Measurements from ENCODE around the gene APC2. TPM values are rescaled to one million over a fixed set of nuclear protein-coding genes. Genes with fewer than 3 reads are reported as not detected.

The APC2 gene
- total and polyA plus RNA-seq, 7 experiments from 2014 or later, result 0.01 to 0.24 (median 0.07) TPM

DNA sequence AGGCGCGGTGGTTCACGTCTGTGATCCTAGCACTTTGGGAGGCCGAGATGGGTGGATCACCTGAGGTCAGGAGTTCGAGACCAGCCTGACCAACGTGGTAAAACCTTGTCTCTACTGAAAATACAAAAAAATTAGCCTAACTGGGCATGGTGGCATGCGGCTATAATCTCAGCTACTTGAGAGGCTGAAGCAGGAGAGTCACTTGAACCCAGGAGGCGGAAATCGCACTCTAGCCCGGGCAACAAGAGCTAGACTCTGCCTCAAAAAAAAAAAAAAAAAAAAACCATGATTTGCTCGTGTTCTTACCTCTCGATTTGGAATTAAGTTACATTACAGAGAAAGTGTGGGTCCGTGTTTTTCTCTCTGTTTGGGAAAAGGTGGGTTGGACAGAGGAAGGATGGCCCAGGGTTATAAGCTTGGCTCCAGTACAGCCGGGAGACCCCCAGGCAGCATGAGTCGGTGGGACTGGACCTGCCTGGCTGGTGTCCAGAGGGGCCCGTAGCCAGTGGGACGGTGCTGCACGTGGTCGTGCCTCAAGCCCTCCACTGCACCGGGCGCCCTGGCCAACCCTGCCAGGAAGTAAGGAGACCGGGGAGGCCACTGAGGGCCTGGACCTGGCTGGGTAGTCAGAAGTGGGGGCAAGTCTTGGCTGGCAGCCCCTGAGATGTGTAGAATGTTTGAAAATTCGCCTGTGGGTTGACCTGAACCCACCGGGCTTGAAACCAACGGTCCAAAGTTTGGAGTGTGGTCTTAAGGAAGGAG lies 8.1 kb upstream of the APC2 start:
- Histone ChIP-seq H3K4me1 (ENCODE audit: control insufficient read depth in 2 of 2, insufficient read depth in 2 of 2, low read length in 2 of 2) (peaks cover 13 to 20% of the 10 kb centered on the region in 2 donors), H3K36me3 (ENCODE audit: control insufficient read depth in 2 of 3, insufficient read depth in 3 of 3, low read length in 3 of 3) (peaks cover 14 to 41% (median 15%) of the 10 kb centered on the region in 3 experiments), H3K27ac (ENCODE audit: low read depth, low read length) (no peak overlapping the region), H3K4me3 (ENCODE audit: low read length) (no peak overlapping the region), H3K9me3 (ENCODE audit: control insufficient read depth in 2 of 3, low read length in 3 of 3) (no peaks in the 10 kb centered on the region), H3K27me3 (ENCODE audit: control insufficient read depth in 2 of 2, insufficient read depth in 2 of 2, low read length in 2 of 2) (no peaks in the 10 kb centered on the region)
- ChIA-PET CTCF (no interaction called here), POLR2A (interaction anchor here (0.7 kb wide), 1 partner anchor 25 kb away, joined by 3 read pairs; no protein-coding TSS in a partner anchor)
- no peak for ATAC-seq
- Mint-ChIP-seq H3K36me3 (peaks cover 0 to 23% (median 4%) of the 10 kb centered on the region in 5 donors), H3K27ac (peak overlapping the region in 4 of 9 donors; percentile 21 to 67 (median 44)), H3K4me3 (peak overlapping the region in 5 of 10 donors; percentile 42 to 98 (median 51)), H3K27me3 (peaks cover 0 to 6% (median 0%) of the 10 kb centered on the region in 5 donors), H3K9me3 (peaks cover 0 to 6% (median 0%) of the 10 kb centered on the region in 11 donors), H3K4me1 (peaks cover 14 to 34% (median 25%) of the 10 kb centered on the region in 7 donors)
- intact Hi-C loops (cut with micrococcal nuclease), result loop anchor here in 1 of 2 donors (10.0 kb wide), 1 partner anchor 73 kb away; the partner anchor contains the start of gene ADAMTSL5
- DNase-seq, result no peak

DNA sequence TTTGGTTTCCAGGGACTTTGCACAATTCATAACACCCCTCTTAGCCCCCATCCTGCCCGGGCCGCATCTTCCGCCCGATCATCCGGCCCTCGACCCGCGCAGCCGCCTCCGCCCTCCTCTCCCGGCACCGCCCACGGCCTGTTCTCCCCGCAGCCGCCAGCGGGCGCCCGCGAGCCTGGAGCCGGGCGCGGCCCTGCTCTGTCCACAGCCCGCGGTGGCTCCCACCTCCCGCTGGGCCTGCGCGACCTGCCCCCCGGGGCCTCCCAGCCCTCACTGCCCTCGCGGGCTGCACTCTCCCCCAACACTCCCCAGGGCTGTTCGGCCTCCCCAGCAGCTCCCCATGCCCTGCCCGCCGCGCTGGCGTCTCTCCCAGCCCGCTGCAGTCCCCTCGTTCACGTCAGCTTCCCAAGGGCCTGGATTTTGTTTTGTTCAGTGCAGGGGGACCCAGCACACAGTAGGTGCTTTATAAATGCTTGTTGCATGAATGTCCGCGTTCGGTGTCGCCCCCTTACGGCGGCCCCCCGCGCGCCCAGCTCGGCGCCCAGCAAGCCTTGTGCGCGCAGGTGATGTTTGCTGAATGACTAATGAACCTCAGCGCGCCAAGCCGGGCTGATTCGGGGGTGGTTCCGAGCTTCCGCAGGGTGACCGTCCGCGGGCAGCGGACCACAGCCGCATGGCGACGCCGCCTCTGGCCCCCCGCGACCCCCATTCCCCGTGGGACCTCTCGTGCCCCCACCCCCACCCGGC lies 4.6 kb upstream of the APC2 start:
- peaks cover 7 to 22% (median 14%) of the 10 kb centered on the region in 3 experiments for H3K36me3 ChIP-seq (ENCODE audit: control insufficient read depth in 2 of 3, insufficient read depth in 3 of 3, low read length in 3 of 3)
- peak overlapping the region; percentile 34 to 78 (median 64) for H3K4me3 Mint-ChIP-seq
- peaks cover 9 to 30% (median 15%) of the 10 kb centered on the region in 7 donors for H3K4me1 Mint-ChIP-seq
- intact Hi-C loops (cut with micrococcal nuclease), result loop anchor here (1.0 to 10.0 kb wide), 4 partner anchors 25 to 69 kb away; partner anchors contain the start of genes ADAMTSL5 (in 2 of the 2) and PCSK4 (in 1 of the 2)
- DNase-seq (peak; percentile 48 to 88 (median 71)), ATAC-seq (peak; percentile 94)
- H3K27ac ChIP-seq (ENCODE audit: low read depth, low read length), result no peak overlapping the region
- peak overlapping the region in 1 of 9 donors; percentile 5 for H3K27ac Mint-ChIP-seq
- H3K9me3 ChIP-seq (ENCODE audit: control insufficient read depth in 2 of 3, low read length in 3 of 3), result no peaks in the 10 kb centered on the region
- H3K27me3 ChIP-seq (ENCODE audit: control insufficient read depth in 2 of 2, insufficient read depth in 2 of 2, low read length in 2 of 2), result peaks cover 12 to 27% of the 10 kb centered on the region in 2 donors
- peaks cover 22 to 32% (median 25%) of the 10 kb centered on the region in 5 donors for H3K27me3 Mint-ChIP-seq
- H3K9me3 Mint-ChIP-seq, result peaks cover 0 to 2% (median 0%) of the 10 kb centered on the region in 11 donors
- H3K4me3 ChIP-seq (ENCODE audit: low read length), result peak overlapping the region; percentile 50
- H3K36me3 Mint-ChIP-seq, result peaks cover 0 to 19% (median 8%) of the 10 kb centered on the region in 5 donors
- CTCF ChIA-PET, result interaction anchor here (0.8 to 1.6 kb wide), 3 partner anchors 21 to 163 kb away, joined by 3 to 4 read pairs (median 3); no protein-coding TSS in a partner anchor
- POLR2A ChIA-PET, result interaction anchor here (0.9 to 1.2 kb wide), 2 partner anchors 10 to 27 kb away, joined by 5 read pairs; no protein-coding TSS in a partner anchor
- H3K4me1 ChIP-seq (ENCODE audit: control insufficient read depth in 2 of 2, insufficient read depth in 2 of 2, low read length in 2 of 2), result peaks cover 5 to 9% of the 10 kb centered on the region in 2 donors

DNA sequence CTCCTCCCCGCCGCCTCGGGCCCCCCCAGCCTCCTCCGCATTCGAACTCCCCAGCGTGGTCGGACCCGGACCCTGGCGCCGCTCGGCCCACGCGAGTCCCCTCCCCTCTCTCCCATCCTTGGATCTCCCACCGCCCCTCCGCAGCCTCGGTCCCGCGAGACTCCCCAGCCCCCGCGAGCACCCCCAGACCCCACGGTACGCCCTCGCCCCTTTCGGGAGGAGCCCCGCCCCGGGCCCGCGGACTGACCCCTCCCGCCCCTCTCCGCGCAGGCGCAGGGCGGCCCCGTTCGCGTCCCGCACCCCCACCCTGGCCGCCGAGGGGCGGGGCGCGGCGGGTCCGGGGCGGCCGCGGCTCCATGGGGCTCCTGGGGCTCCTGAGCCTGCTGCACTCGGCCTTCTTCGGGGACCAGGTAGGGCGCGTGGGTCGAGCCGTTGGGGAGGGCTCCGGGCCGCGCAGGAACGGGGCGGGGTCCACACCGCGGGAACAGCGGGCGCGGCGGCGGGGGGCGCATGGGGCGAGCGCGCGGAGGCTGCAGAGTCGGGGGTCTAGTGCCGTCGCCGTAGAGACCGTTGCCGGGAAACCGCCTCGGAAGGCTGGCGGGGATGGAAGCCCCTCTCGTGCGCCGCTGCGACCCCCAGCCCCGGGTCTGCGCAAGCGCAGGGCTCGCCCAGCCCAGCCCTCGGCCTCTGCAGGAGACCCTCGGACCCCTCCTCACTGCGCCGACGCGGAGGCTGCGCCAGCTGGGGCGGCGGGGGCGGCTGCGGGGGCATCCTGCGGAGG lies 3.8 kb upstream of the APC2 start:
- CTCF ChIA-PET, result interaction anchor here (1.6 kb wide), 1 partner anchor 20 kb away, joined by 4 read pairs; no protein-coding TSS in a partner anchor
- H3K27me3 ChIP-seq (ENCODE audit: control insufficient read depth in 2 of 2, insufficient read depth in 2 of 2, low read length in 2 of 2), result peaks cover 12 to 34% of the 10 kb centered on the region in 2 donors

GRCh38 chr19:1446713-1447481 lies 3.0 kb upstream of the APC2 start:
- no peak overlapping the region for H3K27ac ChIP-seq (ENCODE audit: low read depth, low read length)
- Mint-ChIP-seq H3K4me3 (peak overlapping the region in 7 of 10 donors; percentile 38 to 71 (median 48)), H3K36me3 (peaks cover 0 to 9% (median 0%) of the 10 kb centered on the region in 5 donors), H3K9me3 (peaks cover 0 to 4% (median 0%) of the 10 kb centered on the region in 11 donors), H3K27ac (no peak overlapping the region), H3K27me3 (peaks cover 31 to 47% (median 34%) of the 10 kb centered on the region in 5 donors), H3K4me1 (peaks cover 13 to 27% (median 15%) of the 10 kb centered on the region in 7 donors)
- DNase-seq (peak in 2 of 9 donors; percentile 57 to 58), ATAC-seq (no peak)
- ChIA-PET CTCF (no interaction called here), POLR2A (interaction anchor here (0.6 kb wide), 1 partner anchor 114 kb away, joined by 3 read pairs; no protein-coding TSS in a partner anchor)
- peaks cover 12 to 40% of the 10 kb centered on the region in 2 donors for H3K27me3 ChIP-seq (ENCODE audit: control insufficient read depth in 2 of 2, insufficient read depth in 2 of 2, low read length in 2 of 2)
- H3K4me3 ChIP-seq (ENCODE audit: low read length), result no peak overlapping the region
- peaks cover 0 to 7% (median 4%) of the 10 kb centered on the region in 3 experiments for H3K36me3 ChIP-seq (ENCODE audit: control insufficient read depth in 2 of 3, insufficient read depth in 3 of 3, low read length in 3 of 3)
- no peaks in the 10 kb centered on the region for H3K9me3 ChIP-seq (ENCODE audit: control insufficient read depth in 2 of 3, low read length in 3 of 3)
- intact Hi-C loops (cut with micrococcal nuclease), result loop anchor here in 1 of 2 donors (10.0 kb wide), 1 partner anchor 68 kb away; the partner anchor contains the start of gene ADAMTSL5
- H3K4me1 ChIP-seq (ENCODE audit: control insufficient read depth in 2 of 2, insufficient read depth in 2 of 2, low read length in 2 of 2), result peaks cover 5 to 9% of the 10 kb centered on the region in 2 donors

More for the DNA sequence above, 3.8 kb upstream of the APC2 start:
- Histone ChIP-seq H3K9me3 (ENCODE audit: control insufficient read depth in 2 of 3, low read length in 3 of 3) (no peaks in the 10 kb centered on the region), H3K4me1 (ENCODE audit: control insufficient read depth in 2 of 2, insufficient read depth in 2 of 2, low read length in 2 of 2) (peaks cover 5 to 9% of the 10 kb centered on the region in 2 donors), H3K36me3 (ENCODE audit: control insufficient read depth in 2 of 3, insufficient read depth in 3 of 3, low read length in 3 of 3) (peaks cover 0 to 15% (median 11%) of the 10 kb centered on the region in 3 experiments), H3K4me3 (ENCODE audit: low read length) (no peak overlapping the region), H3K27ac (ENCODE audit: low read depth, low read length) (no peak overlapping the region)
- Mint-ChIP-seq H3K9me3 (peaks cover 0 to 4% (median 0%) of the 10 kb centered on the region in 11 donors), H3K27me3 (peaks cover 30 to 40% (median 33%) of the 10 kb centered on the region in 5 donors), H3K36me3 (peaks cover 0 to 14% (median 3%) of the 10 kb centered on the region in 5 donors), H3K4me1 (peaks cover 13 to 29% (median 17%) of the 10 kb centered on the region in 7 donors), H3K27ac (no peak overlapping the region), H3K4me3 (peak overlapping the region in 2 of 10 donors; percentile 43 to 76)
- intact Hi-C loops (cut with micrococcal nuclease), result loop anchor here (1.0 to 10.0 kb wide), 4 partner anchors 24 to 69 kb away; partner anchors contain the start of genes ADAMTSL5 (in 2 of the 2) and PCSK4 (in 1 of the 2)
- POLR2A ChIA-PET, result interaction anchor here (1.2 kb wide), 1 partner anchor 9 kb away, joined by 5 read pairs; no protein-coding TSS in a partner anchor
- no peak for ATAC-seq
- no peak for DNase-seq

GRCh38 chr19:1447504-1447903 lies 2.4 kb upstream of the APC2 start:
- Histone ChIP-seq H3K27ac (ENCODE audit: low read depth, low read length) (no peak overlapping the region), H3K4me3 (ENCODE audit: low read length) (no peak overlapping the region), H3K27me3 (ENCODE audit: control insufficient read depth in 2 of 2, insufficient read depth in 2 of 2, low read length in 2 of 2) (peaks cover 12 to 40% of the 10 kb centered on the region in 2 donors), H3K36me3 (ENCODE audit: control insufficient read depth in 2 of 3, insufficient read depth in 3 of 3, low read length in 3 of 3) (peaks cover 0 to under 1% (median 0%) of the 10 kb centered on the region in 3 experiments), H3K9me3 (ENCODE audit: control insufficient read depth in 2 of 3, low read length in 3 of 3) (no peaks in the 10 kb centered on the region), H3K4me1 (ENCODE audit: control insufficient read depth in 2 of 2, insufficient read depth in 2 of 2, low read length in 2 of 2) (peaks cover 5 to 9% of the 10 kb centered on the region in 2 donors)
- ATAC-seq (no peak), DNase-seq (no peak)
- intact Hi-C loops (cut with micrococcal nuclease), result loop anchor here in 1 of 2 donors (10.0 kb wide), 1 partner anchor 67 kb away; the partner anchor contains the start of gene ADAMTSL5
- H3K4me1 Mint-ChIP-seq, result peaks cover 13 to 22% (median 15%) of the 10 kb centered on the region in 7 donors
- H3K27ac Mint-ChIP-seq, result peak overlapping the region in 1 of 9 donors; percentile 31
- peaks cover 0 to 4% (median 0%) of the 10 kb centered on the region in 5 donors for H3K36me3 Mint-ChIP-seq
- H3K4me3 Mint-ChIP-seq, result peak overlapping the region in 7 of 10 donors; percentile 1 to 63 (median 25)
- ChIA-PET CTCF (no interaction called here), POLR2A (no interaction called here)
- H3K9me3 Mint-ChIP-seq, result peaks cover 0 to 4% (median 0%) of the 10 kb centered on the region in 11 donors
- H3K27me3 Mint-ChIP-seq, result peaks cover 31 to 51% (median 34%) of the 10 kb centered on the region in 5 donors

All from naive thymus-derived CD4-positive, alpha-beta T cell (primary cell).